ENCODE results near the gene STOM. TPM values are rescaled to one million over a fixed set of nuclear protein-coding genes. Genes with fewer than 3 reads are reported as not detected.

The STOM gene
- 10 to 100 TPM; 26.6 to 35.6 TPM for total RNA-seq
- polyA plus RNA-seq (2013, experiment 1 of 2), result 13.8 TPM
- polyA plus RNA-seq (2013, experiment 2 of 2), result 13.0 TPM
- long read RNA-seq, experiment 1, transcript STOM-201 (7 exons, 3,010 nt), result major isoform, 7 of 10 reads
- long read RNA-seq, experiment 1, partial matches to known transcripts, result 1 of 10 reads
- long read RNA-seq, experiment 1, other reads (novel, unspliced or antisense), result 2 of 10 reads
- long read RNA-seq, experiment 2, transcript STOM-201 (7 exons, 3,010 nt), result major isoform, 98 of 106 reads
- long read RNA-seq, experiment 2, partial matches to known transcripts, result 4 of 106 reads
- long read RNA-seq, experiment 2, other reads (novel, unspliced or antisense), result 4 of 106 reads
- long read RNA-seq, experiment 3, transcript STOM-201 (7 exons, 3,010 nt), result major isoform, 84 of 89 reads
- long read RNA-seq, experiment 3, partial matches to known transcripts, result 0 of 89 reads
- long read RNA-seq, experiment 3, other reads (novel, unspliced or antisense), result 5 of 89 reads
- long read RNA-seq, experiment 4, transcript STOM-201 (7 exons, 3,010 nt), result major isoform, 6 of 8 reads
- long read RNA-seq, experiment 4, partial matches to known transcripts, result 0 of 8 reads
- long read RNA-seq, experiment 4, other reads (novel, unspliced or antisense), result 2 of 8 reads

GRCh38 chr9:121369595-121370265, at the start of gene STOM:
Gene STOM, minus strand, starts transcription at chr9:121370250. Its CDS starts 63 bp downstream, at chr9:121370187.
- WGBS, 2 experiments (ENCODE audit: insufficient coverage in 1 of 2, insufficient read length in 1 of 2), result 20 to 48% methylated on average over 36 to 52 of the region's 52 CpGs
- H3K27me3 ChIP-seq (ENCODE audit: control insufficient read depth, insufficient read depth, low read length, poor library complexity, severe bottlenecking), result peaks cover 13% of the 10 kb centered on the region
- H3K4me3 ChIP-seq (ENCODE audit: low read length), result peak within 1 kb of the TSS; percentile 72
- H3K9me3 ChIP-seq (ENCODE audit: control insufficient read depth, low read length), result no peaks in the 10 kb centered on the region
- peaks cover 16% of the 10 kb centered on the region for H3K4me1 ChIP-seq (ENCODE audit: control insufficient read depth, insufficient read depth, low read length)
- H3K27me3 Mint-ChIP-seq (ENCODE audit: insufficient read depth), result peaks cover 16% of the 10 kb centered on the region
- H3K36me3 Mint-ChIP-seq (ENCODE audit: low read depth), result no peaks in the 10 kb centered on the region
- peak within 1 kb of the TSS; percentile 64 for H3K4me3 Mint-ChIP-seq
- peaks cover 7% of the 10 kb centered on the region for H3K9me3 Mint-ChIP-seq
- peaks cover 45% of the 10 kb centered on the region for H3K4me1 Mint-ChIP-seq
- H3K27ac Mint-ChIP-seq, result no peak within 1 kb of the TSS
- H3K27ac ChIP-seq (ENCODE audit: low read depth, low read length), result no peak within 1 kb of the TSS
- H3K36me3 ChIP-seq (ENCODE audit: control insufficient read depth, insufficient read depth, low read length), result no peaks in the 10 kb centered on the region
- TF ChIP-seq CTCF (conservative IDR thresholded peaks at IDR 0.05), result no peak
- no peak within 1 kb of the TSS for H3K9ac ChIP-seq (ENCODE audit: extremely low read depth, low read length, poor library complexity, severe bottlenecking)
- DNase-seq, result no peak

- no peaks in the 10 kb centered on the region for H3K4me1 ChIP-seq (ENCODE audit: control insufficient read depth, insufficient read depth, low read length)
- DNase-seq, result no peak
- H3K27ac Mint-ChIP-seq, result no peak overlapping the region
- no peak overlapping the region for H3K4me3 Mint-ChIP-seq
- 72 to 81% methylated on average over 2 to 3 of the region's 3 CpGs for WGBS, 2 experiments (ENCODE audit: insufficient coverage in 1 of 2, insufficient read length in 1 of 2)
- TF ChIP-seq CTCF (conservative IDR thresholded peaks at IDR 0.05), result no peak
- H3K4me1 Mint-ChIP-seq, result peaks cover 14% of the 10 kb centered on the region
- no peaks in the 10 kb centered on the region for H3K9me3 ChIP-seq (ENCODE audit: control insufficient read depth, low read length)
- no peaks in the 10 kb centered on the region for H3K36me3 Mint-ChIP-seq (ENCODE audit: low read depth)
- no peak overlapping the region for H3K27ac ChIP-seq (ENCODE audit: low read depth, low read length)
- no peaks in the 10 kb centered on the region for H3K9me3 Mint-ChIP-seq
- no peak overlapping the region for H3K9ac ChIP-seq (ENCODE audit: extremely low read depth, low read length, poor library complexity, severe bottlenecking)
- H3K27me3 Mint-ChIP-seq (ENCODE audit: insufficient read depth), result peaks cover 59% of the 10 kb centered on the region
- H3K27me3 ChIP-seq (ENCODE audit: control insufficient read depth, insufficient read depth, low read length, poor library complexity, severe bottlenecking), result peaks cover 57% of the 10 kb centered on the region
- H3K4me3 ChIP-seq (ENCODE audit: low read length), result no peak overlapping the region
- H3K36me3 ChIP-seq (ENCODE audit: control insufficient read depth, insufficient read depth, low read length), result no peaks in the 10 kb centered on the region
Measured at GRCh38 chr9:121411993-121412392, 41.9 kb upstream of the STOM start.

GRCh38 chr9:121405899-121406298, 35.8 kb upstream of the STOM start:
- no peak for TF ChIP-seq CTCF (conservative IDR thresholded peaks at IDR 0.05)
- peaks cover 28% of the 10 kb centered on the region for H3K27me3 ChIP-seq (ENCODE audit: control insufficient read depth, insufficient read depth, low read length, poor library complexity, severe bottlenecking)
- WGBS, 2 experiments (ENCODE audit: insufficient coverage in 1 of 2, insufficient read length in 1 of 2), result 86 to 100% methylated on average over 1 of the region's 1 CpG
- H3K36me3 Mint-ChIP-seq (ENCODE audit: low read depth), result no peaks in the 10 kb centered on the region
- no peak overlapping the region for H3K27ac ChIP-seq (ENCODE audit: low read depth, low read length)
- no peaks in the 10 kb centered on the region for H3K4me1 ChIP-seq (ENCODE audit: control insufficient read depth, insufficient read depth, low read length)
- H3K27ac Mint-ChIP-seq, result no peak overlapping the region
- peaks cover 42% of the 10 kb centered on the region for H3K27me3 Mint-ChIP-seq (ENCODE audit: insufficient read depth)
- no peak overlapping the region for H3K4me3 ChIP-seq (ENCODE audit: low read length)
- no peak overlapping the region for H3K9ac ChIP-seq (ENCODE audit: extremely low read depth, low read length, poor library complexity, severe bottlenecking)
- H3K9me3 Mint-ChIP-seq, result peaks cover 13% of the 10 kb centered on the region
- peaks cover 14% of the 10 kb centered on the region for H3K4me1 Mint-ChIP-seq
- H3K9me3 ChIP-seq (ENCODE audit: control insufficient read depth, low read length), result peaks cover 17% of the 10 kb centered on the region
- H3K36me3 ChIP-seq (ENCODE audit: control insufficient read depth, insufficient read depth, low read length), result no peaks in the 10 kb centered on the region
- H3K4me3 Mint-ChIP-seq, result no peak overlapping the region
- DNase-seq, result no peak

Measured in endodermal cell (in vitro differentiated cells).